T-helper 2 cell treated with Interferon-gamma antibody and Interleukin-4, amounts not matched to agents 5 μg/mL and 100 μg/mL, for 36 hours (primary cell): ENCODE results near the gene APOBEC3G.

Source experiments
- DNase-seq: peaks from one replicate; pipeline ENCODE4 v3.0.0; 2021; ENCODE audit warnings: low spot score
- H3K27ac Mint-ChIP-seq: one replicate; pipeline ENCODE4 v1.8.0; 2021; ENCODE audit warnings: mild to moderate bottlenecking, mixed read lengths
- H3K27me3 Mint-ChIP-seq: one replicate; pipeline ENCODE4 v1.8.0; 2021; ENCODE audit warnings: low read depth, mixed read lengths
- H3K36me3 Mint-ChIP-seq: one replicate; pipeline ENCODE4 v1.8.0; 2021; ENCODE audit warnings: low read depth, mixed read lengths
- H3K4me1 Mint-ChIP-seq: one replicate; pipeline ENCODE4 v1.8.0; 2021; ENCODE audit warnings: low read depth, mixed read lengths
- H3K4me3 Mint-ChIP-seq: one replicate; pipeline ENCODE4 v1.8.0; 2022; ENCODE audit warnings: mild to moderate bottlenecking, moderate library complexity, mixed read lengths
- H3K9me3 Mint-ChIP-seq: one replicate; pipeline ENCODE4 v1.8.0; 2021; ENCODE audit warnings: mixed read lengths

APOBEC3G gene

GRCh38 chr22:39130892-39131855, 54.1 kb downstream of the APOBEC3G start:
- H3K4me1 Mint-ChIP-seq, result no peaks in the 10 kb centered on the region
- no peaks in the 10 kb centered on the region for H3K36me3 Mint-ChIP-seq
- no peak overlapping the region for H3K27ac Mint-ChIP-seq
- H3K9me3 Mint-ChIP-seq, result no peaks in the 10 kb centered on the region
- H3K4me3 Mint-ChIP-seq, result no peak overlapping the region
- no peak for DNase-seq
- no peaks in the 10 kb centered on the region for H3K27me3 Mint-ChIP-seq

- Mint-ChIP-seq H3K27me3 (no peaks in the 10 kb centered on the region), H3K27ac (no peak overlapping the region), H3K36me3 (no peaks in the 10 kb centered on the region), H3K9me3 (no peaks in the 10 kb centered on the region), H3K4me1 (no peaks in the 10 kb centered on the region), H3K4me3 (no peak overlapping the region)
- no peak for DNase-seq
Measured at GRCh38 chr22:39132281-39132680, 55.2 kb downstream of the APOBEC3G start.

DNA sequence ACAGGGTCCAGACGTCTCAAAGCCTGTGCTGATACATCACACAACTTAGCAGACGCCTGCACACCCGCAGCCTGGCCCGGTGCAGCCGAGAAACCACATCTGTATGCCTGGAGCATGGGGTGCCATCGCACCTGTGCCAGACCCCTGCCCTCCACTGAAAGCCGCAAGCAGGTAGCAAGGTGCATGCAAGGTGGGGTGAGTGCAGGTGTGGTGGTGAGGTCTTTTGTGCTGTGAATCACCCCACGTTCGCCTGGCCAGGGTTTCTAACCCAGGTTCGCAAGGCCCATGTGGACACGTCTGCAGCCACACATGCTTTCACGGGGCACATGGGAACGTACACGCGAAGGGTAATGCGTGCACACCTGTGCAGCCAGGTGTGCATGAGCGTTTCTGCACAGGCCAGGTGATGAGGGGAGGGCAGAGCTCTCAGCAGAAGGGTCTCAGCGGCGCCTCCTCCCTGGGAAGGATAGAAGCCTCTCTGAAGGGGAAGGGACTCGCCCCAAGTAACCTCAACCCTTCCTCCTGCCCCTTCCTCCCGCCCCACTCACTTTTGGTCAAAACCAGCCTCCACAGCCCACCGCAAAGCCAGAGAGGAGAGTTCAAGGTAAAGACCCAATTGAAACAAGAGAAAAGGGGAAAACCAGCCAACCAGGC, 55.9 kb downstream of the APOBEC3G start:
- DNase-seq, result no peak
- Mint-ChIP-seq H3K9me3 (no peaks in the 10 kb centered on the region), H3K27me3 (no peaks in the 10 kb centered on the region), H3K27ac (no peak overlapping the region), H3K4me1 (no peaks in the 10 kb centered on the region), H3K36me3 (no peaks in the 10 kb centered on the region), H3K4me3 (no peak overlapping the region)

DNA sequence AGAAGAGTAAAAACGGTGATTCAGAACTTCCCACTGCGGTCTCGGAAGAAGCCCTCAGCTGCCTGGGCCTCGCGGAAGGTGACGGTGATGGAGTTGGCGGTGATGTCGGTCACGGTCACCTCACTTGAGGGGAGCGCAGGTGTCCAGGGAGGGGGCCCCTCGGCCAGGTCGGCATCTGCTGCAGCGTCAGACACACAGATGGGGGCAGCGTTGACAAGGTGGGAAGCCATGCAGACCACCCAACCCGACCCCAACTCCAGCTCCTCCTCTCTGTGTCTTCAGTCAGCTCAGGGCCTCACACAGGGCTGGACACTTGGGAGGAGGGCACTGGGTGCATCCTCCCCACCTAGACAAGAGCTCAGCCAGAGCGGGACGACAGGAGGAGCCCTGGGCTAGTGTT, 56.8 kb downstream of the APOBEC3G start:
- H3K27me3 Mint-ChIP-seq, result no peaks in the 10 kb centered on the region
- H3K4me1 Mint-ChIP-seq, result no peaks in the 10 kb centered on the region
- H3K36me3 Mint-ChIP-seq, result no peaks in the 10 kb centered on the region
- DNase-seq, result no peak
- no peak overlapping the region for H3K27ac Mint-ChIP-seq
- no peak overlapping the region for H3K4me3 Mint-ChIP-seq
- H3K9me3 Mint-ChIP-seq, result no peaks in the 10 kb centered on the region

GRCh38 chr22:39134366-39135091, 57.5 kb downstream of the APOBEC3G start:
- H3K27me3 Mint-ChIP-seq, result no peaks in the 10 kb centered on the region
- no peak overlapping the region for H3K4me3 Mint-ChIP-seq
- no peaks in the 10 kb centered on the region for H3K36me3 Mint-ChIP-seq
- no peaks in the 10 kb centered on the region for H3K4me1 Mint-ChIP-seq
- H3K27ac Mint-ChIP-seq, result no peak overlapping the region
- DNase-seq, result no peak
- no peaks in the 10 kb centered on the region for H3K9me3 Mint-ChIP-seq

DNA sequence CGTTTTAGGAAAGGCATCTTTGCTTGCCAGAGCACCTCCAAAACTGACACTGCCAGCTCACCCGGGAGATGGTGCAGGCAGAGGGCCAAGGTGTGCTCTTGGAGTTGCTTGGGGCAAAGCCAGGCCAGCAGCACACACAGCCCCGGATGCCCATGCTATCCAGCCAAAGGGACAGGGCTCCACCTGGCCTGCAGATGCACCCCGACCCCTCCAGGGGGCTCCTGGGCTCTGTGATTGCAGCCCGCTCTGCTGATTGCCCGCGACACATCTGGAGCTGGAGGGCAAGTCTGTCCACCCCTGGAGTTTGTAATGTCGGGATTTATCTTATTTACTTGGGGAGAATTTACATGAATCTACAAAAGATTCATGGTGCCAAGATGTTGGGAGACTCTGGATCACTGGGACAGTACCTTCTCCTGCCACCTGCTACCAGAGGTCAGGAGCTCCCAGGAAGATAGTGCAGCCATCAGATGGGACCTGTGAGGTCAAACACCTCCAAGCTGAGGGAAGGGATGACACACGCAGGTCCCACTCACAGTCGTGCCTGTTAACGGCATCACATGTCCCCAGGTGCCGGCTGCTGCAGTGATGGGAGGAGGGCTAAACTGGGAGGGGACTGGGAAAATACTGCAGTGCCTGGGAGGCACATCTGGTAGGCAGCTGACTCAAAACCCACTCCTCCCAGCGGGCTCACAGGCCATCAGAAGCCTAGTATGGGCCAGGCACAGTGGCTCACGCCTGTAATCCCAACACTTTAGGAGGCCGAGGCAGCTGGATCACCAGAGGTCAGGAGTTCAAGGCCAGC, 58.2 kb downstream of the APOBEC3G start:
- no peak overlapping the region for H3K27ac Mint-ChIP-seq
- no peaks in the 10 kb centered on the region for H3K27me3 Mint-ChIP-seq
- H3K4me1 Mint-ChIP-seq, result no peaks in the 10 kb centered on the region
- no peaks in the 10 kb centered on the region for H3K9me3 Mint-ChIP-seq
- no peaks in the 10 kb centered on the region for H3K36me3 Mint-ChIP-seq
- no peak for DNase-seq
- H3K4me3 Mint-ChIP-seq, result no peak overlapping the region

DNA sequence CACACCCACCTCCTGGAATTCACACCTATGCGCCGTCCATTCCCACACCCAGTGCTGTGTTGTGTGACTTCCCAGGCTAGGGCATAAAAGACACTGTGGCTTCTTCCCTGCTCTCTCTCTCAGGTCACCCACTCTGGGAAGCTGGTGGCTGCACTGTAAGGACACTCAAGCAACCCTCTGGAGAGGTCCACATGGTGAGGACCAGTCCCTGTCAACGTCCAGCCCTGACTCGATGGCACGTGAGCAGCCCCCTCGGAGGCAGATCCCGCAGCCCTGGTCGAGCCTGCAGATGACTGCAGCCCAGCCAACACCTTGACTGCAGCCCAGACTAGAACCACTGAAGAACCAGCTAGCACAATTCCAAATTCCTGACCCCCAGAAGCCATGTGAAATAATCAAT, 59.2 kb downstream of the APOBEC3G start:
- H3K4me1 Mint-ChIP-seq, result no peaks in the 10 kb centered on the region
- H3K4me3 Mint-ChIP-seq, result no peak overlapping the region
- H3K36me3 Mint-ChIP-seq, result no peaks in the 10 kb centered on the region
- no peak overlapping the region for H3K27ac Mint-ChIP-seq
- no peaks in the 10 kb centered on the region for H3K27me3 Mint-ChIP-seq
- no peak for DNase-seq
- H3K9me3 Mint-ChIP-seq, result no peaks in the 10 kb centered on the region
